ENCODE results near the gene TESK2. TPM values are rescaled to one million over a fixed set of nuclear protein-coding genes. Genes with fewer than 3 reads are reported as not detected.
A peak's percentile ranks its signal among the peaks of the same experiment; 100 is the strongest.

The TESK2 gene
- total and polyA plus RNA-seq, 2 of the 13 experiments (the other 11 are each of a cell fraction or from before 2014, with no cell fraction given) = 5.5 to 9.6 TPM

GRCh38 chr1:45303520-45304310, 187.2 kb downstream of the TESK2 start (continued):
- TF ChIP-seq, protein P1, sequence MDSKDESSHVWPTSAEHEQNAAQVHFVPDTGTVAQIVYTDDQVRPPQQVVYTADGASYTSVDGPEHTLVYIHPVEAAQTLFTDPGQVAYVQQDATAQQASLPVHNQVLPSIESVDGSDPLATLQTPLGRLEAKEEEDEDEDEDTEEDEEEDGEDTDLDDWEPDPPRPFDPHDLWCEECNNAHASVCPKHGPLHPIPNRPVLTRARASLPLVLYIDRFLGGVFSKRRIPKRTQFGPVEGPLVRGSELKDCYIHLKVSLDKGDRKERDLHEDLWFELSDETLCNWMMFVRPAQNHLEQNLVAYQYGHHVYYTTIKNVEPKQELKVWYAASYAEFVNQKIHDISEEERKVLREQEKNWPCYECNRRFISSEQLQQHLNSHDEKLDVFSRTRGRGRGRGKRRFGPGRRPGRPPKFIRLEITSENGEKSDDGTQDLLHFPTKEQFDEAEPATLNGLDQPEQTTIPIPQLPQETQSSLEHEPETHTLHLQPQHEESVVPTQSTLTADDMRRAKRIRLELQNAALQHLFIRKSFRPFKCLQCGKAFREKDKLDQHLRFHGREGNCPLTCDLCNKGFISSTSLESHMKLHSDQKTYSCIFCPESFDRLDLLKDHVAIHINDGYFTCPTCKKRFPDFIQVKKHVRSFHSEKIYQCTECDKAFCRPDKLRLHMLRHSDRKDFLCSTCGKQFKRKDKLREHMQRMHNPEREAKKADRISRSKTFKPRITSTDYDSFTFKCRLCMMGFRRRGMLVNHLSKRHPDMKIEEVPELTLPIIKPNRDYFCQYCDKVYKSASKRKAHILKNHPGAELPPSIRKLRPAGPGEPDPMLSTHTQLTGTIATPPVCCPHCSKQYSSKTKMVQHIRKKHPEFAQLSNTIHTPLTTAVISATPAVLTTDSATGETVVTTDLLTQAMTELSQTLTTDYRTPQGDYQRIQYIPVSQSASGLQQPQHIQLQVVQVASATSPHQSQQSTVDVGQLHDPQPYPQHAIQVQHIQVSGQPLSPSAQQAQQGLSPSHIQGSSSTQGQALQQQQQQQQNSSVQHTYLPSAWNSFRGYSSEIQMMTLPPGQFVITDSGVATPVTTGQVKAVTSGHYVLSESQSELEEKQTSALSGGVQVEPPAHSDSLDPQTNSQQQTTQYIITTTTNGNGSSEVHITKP (CRISPR knock-in tag; IDR thresholded peaks at IDR 0.05; ENCODE audit: low read depth) = peak; percentile 24; the same call in 1 of the 2 replicates
- TF ChIP-seq SALL2 (CRISPR knock-in tag; IDR thresholded peaks at IDR 0.05) (no peak; the same call in 1 of the 2 replicates), ZNF225 (CRISPR knock-in tag; IDR thresholded peaks at IDR 0.05) (no peak; the same call in 1 of the 2 replicates), PRPF4 (IDR thresholded peaks at IDR 0.05; ENCODE audit: low read depth, low read length, poor library complexity, severe bottlenecking) (no peak), BRD4 (CRISPR knock-in tag; IDR thresholded peaks at IDR 0.05) (peak; percentile 90; the same call in 1 of the 2 replicates), ZNF333 (CRISPR knock-in tag; IDR thresholded peaks at IDR 0.05; ENCODE audit: borderline replicate concordance) (peak; percentile 72; the same call in 1 of the 2 replicates), ZBTB40 (IDR thresholded peaks at IDR 0.05) (no peak), ZBTB40 (CRISPR knock-in tag; IDR thresholded peaks at IDR 0.05) (peak; percentile 73), MEIS2 (CRISPR knock-in tag; IDR thresholded peaks at IDR 0.05) (peak; percentile 71; the same call in 1 of the 2 replicates), PHF5A (CRISPR knock-in tag; IDR thresholded peaks at IDR 0.05; ENCODE audit: low read depth, unreplicated experiment) (no peak), SAFB2 (CRISPR knock-in tag; IDR thresholded peaks at IDR 0.05; ENCODE audit: borderline replicate concordance, low read depth) (peak; percentile 52; the same call in 1 of the 2 replicates), ZFP36L1 (CRISPR knock-in tag; IDR thresholded peaks at IDR 0.05) (peak; percentile 70; the same call in 1 of the 2 replicates), RARG (CRISPR knock-in tag; IDR thresholded peaks at IDR 0.05; ENCODE audit: low read depth) (no peak), FOXM1 (CRISPR knock-in tag; IDR thresholded peaks at IDR 0.05) (no peak), NR1H2 (CRISPR knock-in tag; IDR thresholded peaks at IDR 0.05; ENCODE audit: borderline replicate concordance, low read depth) (0 out of 2 replicates have a peak, but pooled peaks have one; percentile 55), KDM5A (IDR thresholded peaks at IDR 0.05; ENCODE audit: borderline replicate concordance, low read length) (no peak)
